ENCODE data around the gene CEP112.

DNA sequence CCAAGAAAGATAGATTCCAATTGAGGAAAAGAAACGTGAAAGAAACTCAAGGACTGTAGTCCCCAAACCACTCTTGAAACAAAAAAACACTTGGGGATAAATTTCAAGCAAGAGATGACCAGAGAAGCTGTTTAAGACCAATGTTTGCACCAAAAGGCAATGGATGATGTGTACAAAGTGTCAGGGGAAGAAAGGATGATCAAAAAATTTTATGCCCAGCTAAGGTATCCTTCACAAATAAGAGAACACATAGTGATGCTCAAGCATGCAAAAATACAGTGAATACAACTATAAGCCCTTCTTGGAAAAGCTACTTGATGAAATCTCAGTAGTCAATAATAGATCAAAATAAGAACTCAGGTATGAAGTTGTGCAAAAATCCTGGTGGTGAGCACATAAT, 281.1 kb downstream of the CEP112 start:
- no peak for TF ChIP-seq CTCF (IDR thresholded peaks at IDR 0.05)
- no peak for TF ChIP-seq EP300 (IDR thresholded peaks at IDR 0.05)
- TF ChIP-seq POLR2A (IDR thresholded peaks at IDR 0.05) = no peak
- TF ChIP-seq POLR2AphosphoS5 (IDR thresholded peaks at IDR 0.05) = no peak
